Effector memory CD4-positive, alpha-beta T cell (primary cell): Measurements from ENCODE around the gene CLDN16.

Source experiments
- DNase-seq, 3 donors: peaks; one replicate each; pipeline ENCODE4 v3.0.0-alpha.2; 2020
- H3K27ac ChIP-seq: 2 replicates; pipeline ENCODE4 v1.7.0; 2013; ENCODE audit warnings: mild to moderate bottlenecking, low read length, moderate library complexity; ENCODE audit not compliant: insufficient read depth, poor library complexity, severe bottlenecking
- H3K27me3 ChIP-seq: replicated peaks from 2 replicates; pipeline ENCODE4 v1.7.0; 2013; ENCODE audit warnings: mild to moderate bottlenecking, low read length; ENCODE audit not compliant: insufficient read depth, control insufficient read depth, poor library complexity, severe bottlenecking
- H3K36me3 ChIP-seq: 2 replicates; pipeline ENCODE4 v1.7.0; 2013; ENCODE audit warnings: mild to moderate bottlenecking, low read length, moderate library complexity; ENCODE audit not compliant: control insufficient read depth, insufficient read depth
- H3K4me1 ChIP-seq: 2 replicates; pipeline ENCODE4 v1.7.0; 2013; ENCODE audit warnings: low read length, mild to moderate bottlenecking; ENCODE audit not compliant: control insufficient read depth, insufficient read depth, poor library complexity, severe bottlenecking
- H3K4me3 ChIP-seq: 2 replicates; pipeline ENCODE4 v1.7.0; 2013; ENCODE audit warnings: low read length, low read depth, mild to moderate bottlenecking; ENCODE audit not compliant: insufficient read depth, poor library complexity, severe bottlenecking
- H3K9me3 ChIP-seq: 2 replicates; pipeline ENCODE4 v1.7.0; 2013; ENCODE audit warnings: mild to moderate bottlenecking, low read length, moderate library complexity; ENCODE audit not compliant: control insufficient read depth

The CLDN16 gene

GRCh38 chr3:190432216-190432615 lies 44.3 kb downstream of the CLDN16 start:
- Histone ChIP-seq H3K9me3 (no peaks in the 10 kb centered on the region), H3K36me3 (no peaks in the 10 kb centered on the region), H3K27me3 (no peaks in the 10 kb centered on the region), H3K4me3 (no peak overlapping the region), H3K4me1 (no peaks in the 10 kb centered on the region), H3K27ac (no peak overlapping the region)
- DNase-seq, result no peak

GRCh38 chr3:190433626-190434025 lies 45.7 kb downstream of the CLDN16 start:
- no peak for DNase-seq

GRCh38 chr3:190435618-190436017 lies 47.7 kb downstream of the CLDN16 start:
- Histone ChIP-seq H3K4me3 (no peak overlapping the region), H3K27me3 (no peaks in the 10 kb centered on the region), H3K4me1 (no peaks in the 10 kb centered on the region), H3K27ac (no peak overlapping the region), H3K36me3 (no peaks in the 10 kb centered on the region), H3K9me3 (no peaks in the 10 kb centered on the region)
- DNase-seq, result no peak

More at GRCh38 chr3:190433626-190434025, 45.7 kb downstream of the CLDN16 start:
- Histone ChIP-seq H3K27me3 (no peaks in the 10 kb centered on the region), H3K27ac (no peak overlapping the region), H3K4me3 (no peak overlapping the region), H3K9me3 (no peaks in the 10 kb centered on the region), H3K4me1 (no peaks in the 10 kb centered on the region), H3K36me3 (no peaks in the 10 kb centered on the region)

- H3K4me1 ChIP-seq, result no peaks in the 10 kb centered on the region
Measured at GRCh38 chr3:190436331-190436730, 48.4 kb downstream of the CLDN16 start.

GRCh38 chr3:190442240-190442639 lies 54.3 kb downstream of the CLDN16 start:
- H3K27me3 ChIP-seq, result no peaks in the 10 kb centered on the region
- no peaks in the 10 kb centered on the region for H3K36me3 ChIP-seq
- no peak overlapping the region for H3K27ac ChIP-seq
- no peak for DNase-seq
- H3K9me3 ChIP-seq, result no peaks in the 10 kb centered on the region
- no peaks in the 10 kb centered on the region for H3K4me1 ChIP-seq
- H3K4me3 ChIP-seq, result no peak overlapping the region

More at GRCh38 chr3:190436331-190436730, 48.4 kb downstream of the CLDN16 start:
- no peaks in the 10 kb centered on the region for H3K27me3 ChIP-seq
- no peak overlapping the region for H3K4me3 ChIP-seq
- H3K9me3 ChIP-seq, result no peaks in the 10 kb centered on the region
- H3K36me3 ChIP-seq, result no peaks in the 10 kb centered on the region
- H3K27ac ChIP-seq, result no peak overlapping the region
- DNase-seq, result no peak

- no peak for DNase-seq
- no peaks in the 10 kb centered on the region for H3K27me3 ChIP-seq
- H3K9me3 ChIP-seq, result no peaks in the 10 kb centered on the region
- no peak overlapping the region for H3K27ac ChIP-seq
- H3K4me3 ChIP-seq, result no peak overlapping the region
- H3K36me3 ChIP-seq, result no peaks in the 10 kb centered on the region
- H3K4me1 ChIP-seq, result no peaks in the 10 kb centered on the region
Measured at GRCh38 chr3:190443257-190443656, 55.3 kb downstream of the CLDN16 start.

- H3K9me3 ChIP-seq, result no peaks in the 10 kb centered on the region
- H3K4me1 ChIP-seq, result no peaks in the 10 kb centered on the region
- no peak overlapping the region for H3K4me3 ChIP-seq
- no peak overlapping the region for H3K27ac ChIP-seq
- H3K27me3 ChIP-seq, result no peaks in the 10 kb centered on the region
- DNase-seq, result no peak
- H3K36me3 ChIP-seq, result no peaks in the 10 kb centered on the region
Measured at GRCh38 chr3:190444006-190444405, 56.0 kb downstream of the CLDN16 start.

GRCh38 chr3:190444576-190445145 lies 56.7 kb downstream of the CLDN16 start:
- Histone ChIP-seq H3K36me3 (no peaks in the 10 kb centered on the region), H3K27ac (no peak overlapping the region), H3K9me3 (no peaks in the 10 kb centered on the region), H3K4me1 (no peaks in the 10 kb centered on the region), H3K4me3 (no peak overlapping the region), H3K27me3 (no peaks in the 10 kb centered on the region)
- no peak for DNase-seq

GRCh38 chr3:190446573-190447279 lies 58.8 kb downstream of the CLDN16 start:
- DNase-seq, result no peak
- Histone ChIP-seq H3K27ac (no peak overlapping the region), H3K4me3 (no peak overlapping the region)

GRCh38 chr3:190448256-190448655 lies 60.3 kb downstream of the CLDN16 start:
- Histone ChIP-seq H3K9me3 (no peaks in the 10 kb centered on the region), H3K27me3 (no peaks in the 10 kb centered on the region), H3K4me1 (no peaks in the 10 kb centered on the region), H3K36me3 (no peaks in the 10 kb centered on the region), H3K4me3 (no peak overlapping the region), H3K27ac (no peak overlapping the region)
- DNase-seq, result no peak

More at GRCh38 chr3:190446573-190447279, 58.8 kb downstream of the CLDN16 start:
- Histone ChIP-seq H3K4me1 (no peaks in the 10 kb centered on the region), H3K9me3 (no peaks in the 10 kb centered on the region), H3K27me3 (no peaks in the 10 kb centered on the region), H3K36me3 (no peaks in the 10 kb centered on the region)
